RWPE1 (cell line): Measurements from ENCODE around the gene ATG2B.

Experiments
- CTCF ChIA-PET: fragments of 350-600 bp; sonication (Branson Sonifier 250); formaldehyde crosslinking; extraction: SDS; loops from one replicate; lab custom pipeline; 2021; lab: Yijun Ruan, JAX
- POLR2A ChIA-PET: fragments of 400-600 bp; formaldehyde crosslinking; extraction: SDS; loops from one replicate; lab custom pipeline; 2020; ENCODE audit warnings: antibody characterized with exemption; ENCODE audit not compliant: low non-redundant PET; lab: Yijun Ruan, JAX
- DNase-seq: peaks from one replicate; pipeline ENCODE4 v3.0.0; 2012; ENCODE audit warnings: low spot score
- H3K27ac ChIP-seq: fragments of 450-650 bp; 2 replicates; pipeline ENCODE4 v1.5.1; 2017
- TF ChIP-seq, protein P1 (sequence below): fragments of 450-650 bp; conservative IDR thresholded peaks from 2 replicates; pipeline ENCODE4 v1.5.1; 2017; ENCODE audit warnings: low read depth, mild to moderate bottlenecking

ATG2B gene

DNA sequence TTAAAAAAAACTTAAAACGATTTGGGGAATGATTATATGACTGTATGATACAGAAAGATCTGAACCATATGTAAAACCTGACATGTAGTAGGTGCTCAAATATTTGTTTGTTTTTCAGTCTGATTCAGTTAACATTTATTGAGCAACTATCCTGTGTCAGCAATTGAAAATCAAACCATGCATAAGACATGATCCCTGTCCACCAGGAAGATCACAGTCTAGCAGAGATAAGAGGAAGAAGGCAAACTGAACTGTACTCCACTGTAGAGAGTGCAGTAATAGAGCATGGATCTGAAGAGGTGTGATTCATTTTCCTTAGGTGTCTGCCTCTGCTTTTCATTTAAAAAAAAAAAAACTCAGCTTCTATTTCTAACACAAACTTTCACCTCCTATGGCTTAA is 20.9 kb upstream of the ATG2B start:
- TF ChIP-seq, protein P1, sequence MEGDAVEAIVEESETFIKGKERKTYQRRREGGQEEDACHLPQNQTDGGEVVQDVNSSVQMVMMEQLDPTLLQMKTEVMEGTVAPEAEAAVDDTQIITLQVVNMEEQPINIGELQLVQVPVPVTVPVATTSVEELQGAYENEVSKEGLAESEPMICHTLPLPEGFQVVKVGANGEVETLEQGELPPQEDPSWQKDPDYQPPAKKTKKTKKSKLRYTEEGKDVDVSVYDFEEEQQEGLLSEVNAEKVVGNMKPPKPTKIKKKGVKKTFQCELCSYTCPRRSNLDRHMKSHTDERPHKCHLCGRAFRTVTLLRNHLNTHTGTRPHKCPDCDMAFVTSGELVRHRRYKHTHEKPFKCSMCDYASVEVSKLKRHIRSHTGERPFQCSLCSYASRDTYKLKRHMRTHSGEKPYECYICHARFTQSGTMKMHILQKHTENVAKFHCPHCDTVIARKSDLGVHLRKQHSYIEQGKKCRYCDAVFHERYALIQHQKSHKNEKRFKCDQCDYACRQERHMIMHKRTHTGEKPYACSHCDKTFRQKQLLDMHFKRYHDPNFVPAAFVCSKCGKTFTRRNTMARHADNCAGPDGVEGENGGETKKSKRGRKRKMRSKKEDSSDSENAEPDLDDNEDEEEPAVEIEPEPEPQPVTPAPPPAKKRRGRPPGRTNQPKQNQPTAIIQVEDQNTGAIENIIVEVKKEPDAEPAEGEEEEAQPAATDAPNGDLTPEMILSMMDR, result no peak
- ChIA-PET CTCF (interaction anchor here (0.6 kb wide), 1 partner anchor 73 kb away, joined by 3 read pairs; no protein-coding TSS in a partner anchor), POLR2A (no interaction called here)
- H3K27ac ChIP-seq, result no peak overlapping the region
- DNase-seq, result no peak

DNA sequence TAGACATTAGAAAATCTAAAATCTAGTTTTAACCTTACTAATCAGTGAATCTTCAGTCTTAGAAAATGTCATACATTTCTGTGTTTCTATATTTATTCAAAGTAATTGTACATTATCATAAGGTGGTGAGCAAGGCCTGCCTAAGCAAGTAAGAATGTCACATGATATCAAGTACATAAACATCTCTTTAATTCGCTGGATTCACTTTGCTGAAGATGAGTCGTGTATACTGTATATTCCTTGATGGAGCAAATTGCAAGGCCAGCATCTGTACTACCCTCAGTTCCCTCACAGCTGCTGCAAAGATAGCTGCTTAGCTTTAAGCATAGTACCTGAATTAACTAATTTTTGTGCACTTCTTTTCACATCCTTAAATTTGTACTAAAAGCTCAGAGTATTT is 20.3 kb upstream of the ATG2B start:
- H3K27ac ChIP-seq, result no peak overlapping the region
- CTCF ChIA-PET, result no interaction called here
- POLR2A ChIA-PET, result no interaction called here
- DNase-seq, result no peak
- TF ChIP-seq, protein P1, result no peak

DNA sequence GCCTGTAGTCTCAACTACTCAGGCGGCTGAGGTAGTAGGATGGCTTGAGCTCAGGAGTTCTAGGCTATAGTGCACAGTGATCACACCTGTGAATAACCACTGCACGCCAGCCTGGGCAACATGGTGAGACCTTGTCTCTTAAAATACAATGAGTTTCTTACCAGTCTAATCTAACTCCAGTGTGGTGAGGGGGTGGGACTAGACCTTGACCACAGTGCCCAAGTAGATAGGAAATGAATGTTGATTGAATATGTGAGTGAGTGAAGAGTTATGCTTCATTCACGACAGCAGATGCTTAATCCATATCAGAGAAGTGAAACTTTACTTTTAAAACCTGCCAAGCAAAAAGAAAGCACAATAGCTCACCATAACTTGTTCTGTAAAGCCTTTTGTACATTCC is 17.6 kb upstream of the ATG2B start:
- CTCF ChIA-PET, result no interaction called here
- no peak for DNase-seq
- TF ChIP-seq, protein P1, result no peak
- H3K27ac ChIP-seq, result no peak overlapping the region
- POLR2A ChIA-PET, result no interaction called here

DNA sequence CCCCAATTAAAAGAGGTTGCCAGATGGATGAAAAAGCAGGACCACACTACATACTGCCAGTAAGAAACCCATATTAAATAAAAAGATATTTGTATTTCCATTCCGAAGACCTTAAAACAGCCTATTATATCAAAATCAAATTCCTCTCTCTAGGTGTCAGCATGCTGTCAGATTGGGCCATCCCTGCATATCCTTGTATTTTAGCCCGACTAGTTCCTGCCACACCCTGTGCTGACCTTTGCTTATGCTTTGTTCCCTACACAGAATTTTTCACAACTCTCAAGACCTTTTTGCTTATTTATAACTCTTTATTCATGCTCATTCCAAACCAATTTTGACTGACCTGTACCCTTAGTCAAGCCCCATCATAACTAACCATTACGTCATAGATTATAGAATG is 13.0 kb upstream of the ATG2B start:
- TF ChIP-seq, protein P1, result no peak
- DNase-seq, result no peak
- no peak overlapping the region for H3K27ac ChIP-seq
- CTCF ChIA-PET, result no interaction called here
- POLR2A ChIA-PET, result no interaction called here

DNA sequence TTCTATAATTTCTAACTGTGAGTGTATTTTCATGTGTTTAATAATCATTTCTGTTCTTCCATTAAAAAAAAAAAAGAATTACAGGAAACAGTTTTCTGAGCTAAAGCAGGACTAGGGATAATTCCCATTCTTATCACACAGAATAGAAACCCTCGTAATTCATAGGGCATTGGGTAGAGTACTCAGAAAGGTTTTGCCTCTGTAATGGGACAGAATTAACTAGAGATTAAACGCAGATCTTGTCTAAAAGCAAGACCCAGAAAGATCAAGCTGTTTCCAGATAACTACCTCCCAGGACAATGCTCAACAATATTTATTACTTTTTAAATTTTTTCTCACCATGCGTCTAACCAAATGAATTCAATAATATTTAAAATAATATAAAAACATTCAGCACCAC is 10.4 kb upstream of the ATG2B start:
- CTCF ChIA-PET, result interaction anchor here (0.7 kb wide), 2 partner anchors 158 to 515 kb away, joined by 3 read pairs; no protein-coding TSS in a partner anchor
- POLR2A ChIA-PET, result no interaction called here
- TF ChIP-seq, protein P1, result no peak
- DNase-seq, result no peak
- no peak overlapping the region for H3K27ac ChIP-seq

DNA sequence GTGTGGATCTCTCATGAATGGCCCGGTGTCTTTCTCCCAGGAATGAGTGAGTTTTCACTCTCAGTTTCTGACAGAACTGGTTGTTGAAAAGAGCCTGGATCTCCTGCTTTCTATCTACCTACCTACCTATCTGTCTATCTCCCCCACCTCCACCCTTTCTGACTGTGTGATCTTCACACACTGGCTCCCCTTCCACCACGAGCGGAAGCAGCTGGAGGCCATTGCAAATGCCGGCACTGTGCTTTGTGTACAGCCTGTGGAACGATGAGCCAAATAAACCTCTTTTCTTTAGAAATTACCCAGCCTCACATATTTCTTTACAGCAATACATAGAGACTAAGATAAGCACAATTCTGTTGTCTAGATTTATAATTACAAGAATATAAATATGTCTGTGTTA is 7.4 kb upstream of the ATG2B start:
- TF ChIP-seq, protein P1, result no peak
- no peak for DNase-seq
- POLR2A ChIA-PET, result no interaction called here
- no peak overlapping the region for H3K27ac ChIP-seq
- CTCF ChIA-PET, result no interaction called here

DNA sequence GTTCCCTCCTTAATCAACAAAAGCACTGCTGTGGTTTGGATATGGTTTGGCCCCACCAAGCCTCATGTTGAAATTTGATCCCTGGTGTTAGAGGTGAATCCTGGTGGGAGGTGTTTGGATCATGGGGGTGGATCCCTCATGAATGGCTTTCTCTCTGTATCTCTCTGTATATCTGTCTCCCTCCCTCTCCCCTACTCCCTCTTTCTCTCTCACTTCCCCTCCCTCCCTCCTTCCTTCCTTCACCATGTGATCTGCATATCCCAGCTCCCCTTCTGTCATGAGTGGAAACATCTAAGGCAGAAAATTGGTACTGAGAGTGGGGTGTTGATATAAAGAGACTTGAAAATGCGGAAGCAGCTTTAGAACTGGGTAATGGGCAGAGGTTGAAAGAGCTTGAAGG is 5.4 kb upstream of the ATG2B start:
- DNase-seq, result no peak
- TF ChIP-seq, protein P1, result no peak
- H3K27ac ChIP-seq, result no peak overlapping the region
- ChIA-PET CTCF (no interaction called here), POLR2A (no interaction called here)
